ENCODE results near the gene ZFAND3. TPM values are rescaled to one million over a fixed set of nuclear protein-coding genes. Genes with fewer than 3 reads are reported as not detected.

The ZFAND3 gene
- total and polyA plus RNA-seq, 2 donors (not counting 3 experiments of a cell fraction or from before 2014, with no cell fraction given), result 15.4 to 54.2 TPM

DNA sequence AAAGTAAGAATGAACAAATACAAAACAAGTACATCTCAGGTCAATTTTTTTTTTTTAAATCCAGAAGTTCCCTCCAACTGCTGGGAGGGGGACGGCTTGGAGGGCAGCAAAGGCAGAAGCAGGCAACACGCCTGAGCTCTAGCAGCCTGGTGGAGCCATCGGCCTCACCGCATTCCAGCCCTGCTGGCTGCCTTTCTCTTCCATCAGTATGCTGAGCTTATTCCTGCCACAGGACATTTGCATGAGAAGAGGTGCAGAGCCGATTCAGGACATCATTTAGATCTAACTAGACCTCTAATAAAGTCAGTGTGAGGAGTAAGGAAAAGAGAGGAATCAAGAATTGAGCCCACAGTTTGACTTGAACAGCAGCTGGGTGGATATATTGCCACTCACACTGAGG is 318.8 kb downstream of the ZFAND3 start:
- ChIA-PET CTCF (interaction anchor here (0.6 kb wide), 1 partner anchor 434 kb away, joined by 3 read pairs; no protein-coding TSS in a partner anchor), POLR2A (no interaction called here)
- Histone ChIP-seq H3K36me3 (ENCODE audit: control insufficient read depth in 2 of 2, extremely low read depth in 1 of 2, insufficient read depth in 2 of 2, low read length in 2 of 2) (peaks cover 0 to 4% of the 10 kb centered on the region in 2 experiments), H2AFZ (ENCODE audit: low read depth, low read length) (no peak overlapping the region), H3K4me2 (ENCODE audit: insufficient read depth, low read length) (no peak overlapping the region), H3K9me3 (replicated peaks; ENCODE audit: control insufficient read depth, insufficient read depth, low read length) (no peaks in the 10 kb centered on the region), H3K4me3 (replicated peaks in 1 of 3; ENCODE audit: insufficient read depth in 1 of 3, low read depth in 1 of 3, low read length in 3 of 3) (no peak overlapping the region), H3K9ac (replicated peaks; ENCODE audit: extremely low read depth, insufficient read depth, low read length) (no peak overlapping the region), H3K27ac (ENCODE audit: insufficient read depth, low read depth, low read length) (no peak overlapping the region), H3K27me3 (ENCODE audit: control insufficient read depth in 2 of 2, insufficient read depth in 2 of 2, low read length in 2 of 2) (no peaks in the 10 kb centered on the region), H4K20me1 (replicated peaks; ENCODE audit: control insufficient read depth, extremely low read depth, insufficient read depth, low read length) (no peaks in the 10 kb centered on the region), H3K79me2 (ENCODE audit: control insufficient read depth, insufficient read depth, low read length) (no peaks in the 10 kb centered on the region), H3K9me1 (replicated peaks; ENCODE audit: control insufficient read depth, extremely low read depth, insufficient read depth, low read length) (no peaks in the 10 kb centered on the region), H3K4me1 (ENCODE audit: control insufficient read depth, extremely low read depth, insufficient read depth, low read length) (no peaks in the 10 kb centered on the region)
- TF ChIP-seq MYC (IDR thresholded peaks at IDR 0.05; ENCODE audit: low read depth, low read length), result no peak
- TF ChIP-seq JUN (IDR thresholded peaks at IDR 0.05; ENCODE audit: borderline replicate concordance, insufficient read depth, insufficient read length, low read depth), result no peak
- TF ChIP-seq POLR2A (IDR thresholded peaks at IDR 0.05; ENCODE audit: low read depth, low read length), result no peak
- no peak for TF ChIP-seq POLR2AphosphoS5 (IDR thresholded peaks at IDR 0.05; ENCODE audit: insufficient read depth, low read depth, low read length)
- no peak for TF ChIP-seq EZH2 (IDR thresholded peaks at IDR 0.05; ENCODE audit: borderline replicate concordance, low read depth, low read length, severe bottlenecking)
- TF ChIP-seq, protein P1, sequence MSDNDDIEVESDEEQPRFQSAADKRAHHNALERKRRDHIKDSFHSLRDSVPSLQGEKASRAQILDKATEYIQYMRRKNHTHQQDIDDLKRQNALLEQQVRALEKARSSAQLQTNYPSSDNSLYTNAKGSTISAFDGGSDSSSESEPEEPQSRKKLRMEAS (IDR thresholded peaks at IDR 0.05; ENCODE audit: insufficient read depth, insufficient read length), result no peak
- TF ChIP-seq FOS (IDR thresholded peaks at IDR 0.05; ENCODE audit: borderline replicate concordance, insufficient read depth, low read length), result no peak
- TF ChIP-seq GATA2 (IDR thresholded peaks at IDR 0.05; ENCODE audit: insufficient read depth, insufficient read length, low read depth, low read length), result no peak
- TF ChIP-seq CTCF (IDR thresholded peaks at IDR 0.05; ENCODE audit: extremely low read depth in 1 of 2, insufficient read depth in 1 of 2, low read depth in 1 of 2, low read length in 2 of 2), result no peak
- dilution Hi-C loops (cut with MboI; ENCODE audit: extremely low pct_ligation_motif_present, low sequenced_read_pairs), result no loop called here
- FAIRE-seq (no peak), DNase-seq (ENCODE audit: low read depth, low spot score) (no peak)
- BruUV-seq (replicated peaks), result no TSS peak
- intact Hi-C loops (cut with micrococcal nuclease), result no loop called here
